Stimulated activated CD8-positive, alpha-beta memory T cell treated with anti-CD3 and anti-CD28 coated beads, Interleukin-4, amount 100 ng/mL, for 1 hour (primary cell): ENCODE results near the gene OLFM3.

Experiments
- DNase-seq, 2 donors: peaks; one replicate each; pipeline ENCODE4 v3.0.0-alpha.2; 2020; ENCODE audit warnings: low read depth in 2 of 2, low spot score in 1 of 2

OLFM3 gene

DNA sequence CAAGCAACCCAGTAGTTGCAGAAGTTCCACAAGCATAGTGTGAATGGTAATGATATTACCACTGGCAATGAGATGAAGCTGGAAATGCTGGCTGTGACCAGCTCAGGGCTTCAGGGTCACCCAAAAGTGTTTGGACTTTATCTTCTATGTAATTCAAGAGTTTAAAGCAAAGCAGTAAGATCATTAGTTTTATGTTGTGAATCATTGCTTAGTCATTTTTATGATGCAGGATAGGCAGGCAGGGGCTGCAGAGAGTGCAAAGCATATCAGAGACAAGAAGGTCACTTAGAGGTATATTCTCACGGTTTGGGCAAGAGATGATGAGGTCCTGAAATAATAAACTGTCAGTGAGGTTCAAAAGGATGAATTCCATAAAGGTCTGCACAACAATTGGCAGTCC, 147.4 kb downstream of the OLFM3 start:
- no peak for DNase-seq

DNA sequence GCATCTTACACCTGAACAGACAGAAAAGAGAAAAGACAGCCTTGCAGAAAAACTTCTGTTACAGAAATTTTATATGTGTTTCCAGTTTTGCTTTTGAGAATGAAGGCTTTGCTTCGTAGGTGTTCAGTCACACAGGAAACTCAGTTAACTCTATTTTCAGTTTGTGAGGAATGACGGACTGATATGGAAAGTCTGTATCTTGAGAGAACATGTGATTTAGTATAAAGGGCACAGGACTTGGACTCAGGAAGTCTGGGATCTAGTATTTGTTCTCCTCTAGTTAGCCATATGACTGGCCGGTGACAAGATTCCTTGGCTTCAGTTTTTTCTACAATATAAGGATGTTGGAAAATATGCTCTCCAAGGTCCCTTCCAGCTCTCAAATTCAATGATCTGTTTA, 149.1 kb downstream of the OLFM3 start:
- no peak for DNase-seq

DNA sequence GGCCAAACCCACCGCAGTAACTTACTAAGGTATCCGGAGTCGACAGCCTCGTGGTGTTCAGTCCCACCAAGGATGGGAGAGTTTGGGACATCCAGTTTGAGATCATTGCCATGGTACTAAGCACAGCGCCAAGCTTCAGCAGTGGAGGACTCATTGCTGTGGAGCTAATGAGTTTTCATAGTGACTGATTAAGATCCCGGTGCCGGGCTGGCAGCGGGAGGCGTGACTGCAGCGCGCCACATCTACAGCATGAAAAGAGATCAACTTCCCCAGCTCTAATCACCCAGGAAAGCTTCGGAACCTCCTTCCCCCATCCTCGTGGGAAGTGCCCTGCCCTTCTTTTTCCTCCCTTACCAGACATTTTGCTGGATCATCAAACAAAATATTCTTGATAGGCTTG, 149.9 kb downstream of the OLFM3 start:
- DNase-seq: no peak

DNA sequence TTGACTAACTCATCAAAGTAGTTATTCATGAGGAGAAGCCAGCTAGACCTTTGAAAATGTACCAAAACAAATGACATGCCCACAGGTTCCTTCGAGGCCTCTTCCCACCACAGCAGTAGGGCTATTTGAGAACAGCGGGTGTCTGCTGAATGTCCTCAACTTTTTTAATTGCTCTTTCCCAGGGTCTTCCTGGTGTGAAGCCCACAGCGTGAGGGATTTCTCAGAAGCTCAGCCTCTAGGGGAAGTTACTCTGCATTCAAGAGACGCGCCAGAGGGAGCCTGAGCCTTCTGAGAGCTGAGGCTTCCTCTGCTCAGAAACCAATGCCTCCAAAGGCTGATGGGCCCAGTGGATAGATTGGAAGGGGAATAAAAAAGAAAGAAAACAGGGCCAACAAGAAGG, 153.6 kb downstream of the OLFM3 start:
- no peak for DNase-seq

DNA sequence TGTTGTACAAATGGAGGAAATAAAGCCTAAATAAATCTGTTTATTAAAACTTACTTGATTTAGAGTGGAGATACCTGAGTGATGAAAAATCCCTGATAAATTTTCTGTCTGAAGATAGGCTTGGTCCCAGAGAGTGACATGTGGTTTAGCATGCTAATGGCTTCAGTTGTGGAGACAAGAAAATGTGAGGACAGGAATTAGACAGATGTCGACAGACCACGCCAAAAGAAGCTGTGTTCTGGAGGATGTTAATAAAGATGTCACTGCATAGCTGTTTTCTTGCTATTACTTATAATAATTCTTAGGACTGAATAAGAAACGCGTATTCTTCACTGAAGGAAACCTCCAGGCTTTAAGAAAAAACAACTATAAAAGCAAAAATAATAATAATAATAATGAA, 154.9 kb downstream of the OLFM3 start:
- DNase-seq: no peak

DNA sequence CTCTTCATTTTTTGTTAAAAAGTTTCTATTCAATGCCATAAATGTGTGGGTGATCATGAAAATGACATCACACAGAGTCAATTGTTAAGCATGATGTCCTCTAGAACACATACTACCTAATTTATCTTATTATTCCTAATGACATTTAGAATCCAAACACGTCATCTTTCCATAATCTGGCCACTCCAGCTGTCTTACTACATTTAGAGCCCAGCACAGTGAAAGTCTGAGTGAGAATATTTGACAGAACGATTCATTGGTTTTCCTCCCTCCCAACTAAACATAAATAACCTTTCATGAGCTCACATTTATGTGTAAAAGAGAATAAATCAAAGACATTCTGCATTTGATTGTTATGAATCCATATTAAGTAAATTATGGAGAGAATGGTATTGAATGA, 160.7 kb downstream of the OLFM3 start:
- DNase-seq: no peak

DNA sequence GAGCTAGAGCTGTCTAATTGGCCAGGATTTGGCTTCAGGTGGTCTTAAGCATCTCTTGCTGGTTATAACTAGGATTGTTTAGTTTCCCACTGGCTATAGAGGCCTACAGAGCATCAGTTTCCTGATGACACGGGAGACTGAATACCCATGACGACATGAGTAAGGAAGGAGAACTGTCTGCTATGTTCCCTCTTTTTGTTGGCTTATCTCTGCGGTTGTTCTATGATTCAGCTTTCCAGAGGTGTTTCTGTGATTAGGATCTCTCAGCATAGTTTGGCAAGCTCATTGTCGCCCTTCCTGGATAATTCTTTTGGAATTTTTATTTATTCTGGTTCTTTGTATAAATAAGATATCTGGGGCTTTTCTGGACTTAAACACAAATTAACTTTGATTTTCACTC, 163.4 kb downstream of the OLFM3 start:
- no peak for DNase-seq

DNA sequence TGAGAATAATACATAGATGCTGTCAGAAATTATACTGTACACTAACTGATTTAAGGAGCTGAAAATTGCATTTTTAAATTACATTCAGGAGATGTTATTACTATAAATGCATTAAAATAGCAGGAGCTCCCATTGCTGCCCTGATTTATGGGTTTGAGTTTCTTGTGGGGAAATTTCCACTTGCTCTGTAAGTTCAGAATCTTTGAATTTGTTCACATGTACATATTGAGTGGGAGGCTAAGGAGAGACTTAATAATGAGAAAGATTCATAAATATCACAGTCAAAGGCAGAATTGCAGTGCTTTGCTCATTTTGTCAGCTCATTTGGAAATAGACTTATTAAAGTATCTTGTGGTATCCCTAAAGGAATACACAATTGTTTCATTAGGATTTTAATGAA, 170.3 kb downstream of the OLFM3 start:
- DNase-seq: no peak

DNA sequence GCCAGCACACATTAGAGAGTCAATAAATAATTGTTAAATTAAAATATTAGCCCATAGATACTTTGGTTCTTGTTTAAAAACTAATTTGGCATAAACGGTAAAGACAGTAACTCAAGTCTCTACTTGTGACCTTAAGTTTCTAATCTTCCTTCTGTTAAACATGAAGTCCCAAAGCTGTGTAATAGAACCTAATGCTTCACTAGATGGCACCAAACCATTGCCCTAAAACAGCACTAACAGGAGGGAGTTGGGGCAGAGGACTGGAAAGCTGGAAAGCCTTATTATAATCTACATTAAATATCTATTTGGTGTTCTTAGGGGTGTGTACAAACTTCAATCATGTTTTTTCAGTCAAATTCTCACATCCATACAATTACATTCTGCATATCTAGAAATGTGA, 176.7 kb downstream of the OLFM3 start:
- no peak for DNase-seq

DNA sequence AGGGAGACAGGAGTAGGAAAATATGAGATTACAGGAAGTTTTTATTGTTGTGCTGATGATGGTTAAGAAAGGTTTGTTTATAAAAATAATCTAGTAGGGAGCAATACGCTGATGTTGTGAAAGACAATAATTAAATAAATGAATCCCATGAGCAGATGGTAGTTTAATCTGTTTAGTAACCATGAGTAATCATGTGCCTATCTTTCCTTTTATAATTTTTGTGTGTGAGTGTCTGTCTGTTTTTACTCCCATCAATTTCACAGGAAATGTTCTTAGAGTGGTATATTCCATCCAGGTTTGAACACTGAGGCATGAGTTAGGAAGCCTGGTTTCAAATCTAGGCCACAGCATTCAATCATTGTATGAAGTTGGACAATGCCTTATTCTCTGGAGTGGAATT, 180.5 kb downstream of the OLFM3 start:
- DNase-seq: no peak

DNA sequence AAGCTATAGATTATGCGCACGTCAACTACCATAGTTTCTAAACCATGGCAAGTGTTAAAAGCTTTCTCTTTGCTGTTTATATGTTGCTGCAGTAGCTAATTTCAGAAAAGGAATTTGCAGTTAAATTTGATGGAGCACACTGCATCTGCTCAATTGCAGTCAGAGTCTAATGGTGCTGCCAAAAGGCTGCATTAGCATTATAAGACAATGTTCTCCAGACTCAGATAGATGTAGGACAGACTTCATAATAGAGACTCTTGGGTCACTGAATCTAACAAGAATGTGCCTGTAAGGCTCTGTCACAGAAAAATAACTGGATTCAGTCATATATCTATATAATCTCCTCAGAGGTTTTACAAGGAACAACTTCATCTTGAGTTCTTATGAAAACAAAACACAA, 198.3 kb downstream of the OLFM3 start:
- no peak for DNase-seq

DNA sequence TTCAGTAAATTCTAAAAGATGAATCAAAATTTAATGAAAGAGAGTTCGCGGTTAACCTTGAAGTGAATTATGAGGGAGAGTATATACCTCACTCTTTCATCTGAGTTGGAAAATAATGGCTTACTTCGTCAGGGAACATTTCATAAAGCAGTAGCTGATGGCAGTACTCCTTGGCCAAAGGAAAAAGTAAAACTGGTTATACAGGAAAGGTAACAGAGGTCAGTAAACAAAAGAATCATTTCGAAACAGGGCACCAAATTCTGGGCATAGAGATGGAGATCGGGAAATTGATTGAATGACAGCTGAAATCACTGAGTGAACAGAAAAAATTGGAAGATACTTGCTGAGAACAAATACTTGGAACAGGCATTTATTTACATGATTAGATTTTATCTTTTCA, 199.0 kb downstream of the OLFM3 start:
- DNase-seq: no peak

DNA sequence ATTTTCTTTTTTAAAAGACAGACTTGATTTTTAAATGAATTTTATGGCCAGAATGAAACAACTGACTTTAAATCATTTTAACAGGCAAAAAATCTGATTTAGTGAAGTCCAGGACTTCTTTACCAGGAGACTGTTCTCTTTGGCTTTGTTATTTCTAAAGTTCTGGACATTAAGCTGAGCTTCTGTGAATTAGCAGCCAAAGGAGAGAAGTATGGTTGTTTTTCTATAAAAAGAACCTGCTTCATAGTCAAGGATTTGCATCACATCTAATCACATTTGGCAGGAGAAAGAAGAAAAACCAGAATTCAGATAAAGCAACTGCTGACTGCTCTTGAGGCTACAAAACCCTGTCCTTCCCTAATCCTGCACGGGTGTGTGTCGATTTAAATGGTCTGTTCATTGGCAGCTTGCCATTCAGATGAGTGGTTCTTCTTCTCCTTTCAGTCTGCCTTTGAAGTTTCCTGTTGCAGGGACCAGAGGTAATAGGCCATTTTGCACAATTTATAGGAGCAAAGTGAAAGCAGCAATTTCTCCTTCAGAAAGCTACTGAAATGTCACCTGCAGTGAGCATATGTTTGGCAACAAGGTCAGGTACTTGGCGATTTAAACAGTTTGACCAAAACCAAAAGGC, 215.4 kb downstream of the OLFM3 start:
- DNase-seq: no peak

DNA sequence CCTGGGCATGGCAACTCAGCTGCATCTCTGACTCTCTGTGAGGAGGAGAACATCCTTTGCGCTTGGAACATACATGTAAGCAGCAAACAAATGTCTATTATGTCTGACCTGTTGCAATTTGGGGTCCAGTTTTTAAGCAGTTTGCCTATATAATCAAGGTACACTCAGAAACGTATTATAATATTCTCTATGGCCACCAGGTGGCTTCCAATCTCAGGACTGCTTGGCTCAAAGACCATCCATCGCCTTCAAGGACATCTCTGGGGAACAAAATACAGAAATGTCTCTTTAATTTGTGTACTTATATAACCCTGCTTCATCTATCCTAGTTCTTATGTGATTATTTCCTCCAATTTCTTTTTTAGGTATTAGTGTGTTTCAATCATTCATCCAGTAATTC, 227.2 kb downstream of the OLFM3 start:
- DNase-seq: no peak

DNA sequence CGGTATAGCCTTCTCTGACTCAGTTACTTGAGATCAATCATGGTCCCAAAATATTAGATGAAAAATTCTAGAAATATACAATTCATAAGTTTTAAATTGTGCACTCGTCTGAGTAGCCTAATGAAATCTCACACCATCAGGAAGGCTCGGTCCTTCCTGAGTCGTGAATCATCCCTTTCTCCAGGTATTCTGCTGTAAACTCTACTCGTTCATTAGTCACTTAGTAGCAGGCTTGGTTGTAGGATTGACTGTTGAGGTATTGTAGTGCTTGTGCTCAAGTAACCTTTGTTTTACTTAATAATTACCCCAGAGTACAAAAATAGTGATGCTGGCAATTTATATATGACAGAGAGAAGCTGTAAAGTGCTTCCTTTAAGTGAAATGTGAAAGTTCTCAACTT, 238.7 kb downstream of the OLFM3 start:
- DNase-seq: no peak

DNA sequence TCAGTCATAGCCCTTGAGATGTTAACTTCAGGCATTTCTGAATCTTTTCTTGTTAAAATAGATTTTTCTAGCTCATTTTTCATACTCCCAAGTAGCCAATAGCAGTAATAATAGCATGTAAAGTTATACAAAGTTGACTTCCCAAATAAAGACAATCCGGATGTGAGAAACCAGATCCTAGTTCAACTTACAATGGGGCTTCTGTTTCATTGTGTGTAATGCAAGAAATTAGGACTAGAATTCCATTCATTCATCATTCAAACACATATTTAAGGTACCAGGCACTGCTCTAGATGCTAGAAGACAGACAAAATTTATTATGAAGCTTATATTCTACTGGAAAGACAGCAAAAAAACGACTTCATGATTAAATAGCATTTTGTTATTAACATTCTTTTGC, 240.3 kb downstream of the OLFM3 start:
- no peak for DNase-seq
